GM21529 (cell line): Measurements from ENCODE around the gene METTL4.
A peak's percentile ranks its signal among the peaks of the same experiment; 100 is the strongest.

ENCODE experiments used
- ATAC-seq: cut with Tn5 transposase; IDR thresholded peaks from one replicate; pipeline ENCODE4 v1.9.1; 2021; ENCODE audit not compliant: unreplicated experiment

Gene METTL4, protein sequence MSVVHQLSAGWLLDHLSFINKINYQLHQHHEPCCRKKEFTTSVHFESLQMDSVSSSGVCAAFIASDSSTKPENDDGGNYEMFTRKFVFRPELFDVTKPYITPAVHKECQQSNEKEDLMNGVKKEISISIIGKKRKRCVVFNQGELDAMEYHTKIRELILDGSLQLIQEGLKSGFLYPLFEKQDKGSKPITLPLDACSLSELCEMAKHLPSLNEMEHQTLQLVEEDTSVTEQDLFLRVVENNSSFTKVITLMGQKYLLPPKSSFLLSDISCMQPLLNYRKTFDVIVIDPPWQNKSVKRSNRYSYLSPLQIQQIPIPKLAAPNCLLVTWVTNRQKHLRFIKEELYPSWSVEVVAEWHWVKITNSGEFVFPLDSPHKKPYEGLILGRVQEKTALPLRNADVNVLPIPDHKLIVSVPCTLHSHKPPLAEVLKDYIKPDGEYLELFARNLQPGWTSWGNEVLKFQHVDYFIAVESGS

DNA sequence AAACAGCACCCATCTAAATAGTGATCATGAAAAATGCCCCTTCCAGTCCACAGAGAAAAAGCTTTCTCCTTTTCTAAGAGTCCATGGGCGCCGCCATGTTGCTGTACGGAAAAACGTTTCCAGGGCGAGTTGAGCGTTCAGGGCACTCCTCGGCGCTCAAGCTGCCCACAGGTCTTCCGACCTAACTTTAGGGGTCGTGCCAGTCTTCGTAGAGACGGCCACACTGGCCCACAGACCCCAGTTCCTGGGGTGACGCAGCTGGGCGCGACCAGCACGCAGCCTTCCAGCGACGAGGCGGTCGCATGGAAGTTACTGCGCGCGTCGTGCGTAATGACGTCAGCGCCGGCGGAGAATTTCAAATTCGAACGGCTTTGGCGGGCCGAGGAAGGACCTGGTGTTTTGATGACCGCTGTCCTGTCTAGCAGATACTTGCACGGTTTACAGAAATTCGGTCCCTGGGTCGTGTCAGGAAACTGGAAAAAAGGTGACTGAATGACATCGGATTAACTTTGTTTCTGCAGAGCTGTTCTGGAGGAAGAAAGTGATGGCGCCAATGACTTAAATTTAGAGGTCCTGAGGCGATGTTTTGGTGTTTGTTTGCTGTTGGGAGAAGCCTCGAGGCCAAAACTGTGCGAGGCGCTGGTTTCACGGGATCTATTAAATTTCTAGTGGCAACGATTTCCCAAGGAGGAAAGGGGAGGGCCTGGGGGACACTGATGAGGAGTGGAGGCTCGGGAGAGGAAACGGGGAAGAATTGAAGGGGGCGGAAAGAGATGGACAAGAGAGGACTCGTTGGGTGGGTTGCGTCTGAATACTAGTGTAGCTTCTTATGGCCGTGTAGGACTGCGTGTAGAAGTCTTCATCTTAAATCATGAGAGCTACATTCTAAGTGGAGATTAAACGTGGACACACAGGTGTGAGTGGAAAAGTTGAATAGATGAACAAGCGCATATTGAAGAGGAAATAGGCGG, at the start of gene METTL4, which contains the start of gene NDC80:
TSS of gene METTL4 (minus strand) at position 306 of the 971 bp plus-strand sequence. CDS start 4,289 bp downstream, outside the sequence.
TSS of gene NDC80 (plus strand) at position 358 of the 971 bp plus-strand sequence. CDS start 1,429 bp downstream, outside the sequence.
- peak; percentile 70 for ATAC-seq

DNA sequence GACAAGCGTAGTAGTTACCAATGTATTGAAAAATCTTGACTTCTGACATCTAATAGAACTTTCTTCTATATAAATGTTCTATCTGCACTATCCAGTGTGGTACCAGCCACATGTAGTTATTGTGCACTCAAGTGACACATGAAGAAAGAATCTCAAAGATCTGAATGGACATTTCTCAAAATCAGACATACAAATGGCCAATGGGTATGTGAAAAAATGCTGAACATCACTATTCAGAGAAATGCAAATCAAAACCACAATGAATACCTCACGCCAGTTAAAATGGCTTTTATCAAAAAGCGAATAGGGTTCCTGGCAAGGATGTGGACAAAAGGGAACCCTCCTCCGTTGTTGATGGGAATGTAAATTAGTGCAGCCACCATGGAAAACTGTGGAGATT, 46.7 kb upstream of the METTL4 start:
- ATAC-seq: no peak

- ATAC-seq: no peak
These were observed 46.2 kb upstream of the METTL4 start for GRCh38 chr18:2617401-2617998.

- no peak for ATAC-seq
These were observed 41.7 kb upstream of the METTL4 start for GRCh38 chr18:2612996-2613395.

GRCh38 chr18:2610549-2610948, 39.2 kb upstream of the METTL4 start:
- ATAC-seq: no peak

- no peak for ATAC-seq
These were observed 38.3 kb upstream of the METTL4 start for GRCh38 chr18:2609604-2610003.

DNA sequence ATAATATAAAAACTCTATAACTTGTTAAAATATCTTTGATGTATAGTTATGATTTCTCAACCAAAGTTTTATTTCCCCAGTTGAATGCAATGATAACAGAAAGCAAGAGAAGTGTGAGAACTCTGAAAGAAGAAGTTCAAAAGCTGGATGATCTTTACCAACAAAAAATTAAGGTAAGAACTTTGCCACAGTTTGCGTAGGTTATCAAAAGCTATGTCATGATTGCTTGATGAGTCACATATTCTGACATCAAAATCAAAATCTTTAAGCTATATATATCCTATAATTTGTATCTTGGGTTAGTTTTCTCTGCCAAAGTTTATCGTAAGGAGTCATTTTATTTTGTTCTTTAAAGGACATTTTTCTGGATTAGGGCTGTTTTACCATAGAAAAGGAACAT, 35.0 kb upstream of the METTL4 start:
- ATAC-seq: no peak

DNA sequence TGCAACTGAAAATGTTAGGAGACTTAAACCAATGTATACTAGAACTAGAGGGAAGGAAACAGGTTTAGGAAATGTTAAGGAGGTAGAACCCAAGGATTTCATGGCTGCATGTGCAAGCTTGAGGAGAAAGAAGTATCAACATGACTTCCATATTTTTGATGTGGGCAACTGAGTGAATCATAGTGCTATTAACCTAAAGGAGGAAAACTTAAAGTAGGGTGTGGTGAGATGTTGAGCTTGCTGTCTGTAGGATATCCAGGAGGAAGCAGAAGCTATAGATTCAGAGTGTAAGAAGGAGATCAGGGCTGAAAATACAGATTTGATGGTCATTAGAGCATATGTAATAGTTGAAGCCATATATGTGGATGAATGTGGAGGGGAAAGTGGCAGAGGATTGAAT, 31.5 kb upstream of the METTL4 start:
- no peak for ATAC-seq

GRCh38 chr18:2597639-2598038, 26.3 kb upstream of the METTL4 start:
- no peak for ATAC-seq

DNA sequence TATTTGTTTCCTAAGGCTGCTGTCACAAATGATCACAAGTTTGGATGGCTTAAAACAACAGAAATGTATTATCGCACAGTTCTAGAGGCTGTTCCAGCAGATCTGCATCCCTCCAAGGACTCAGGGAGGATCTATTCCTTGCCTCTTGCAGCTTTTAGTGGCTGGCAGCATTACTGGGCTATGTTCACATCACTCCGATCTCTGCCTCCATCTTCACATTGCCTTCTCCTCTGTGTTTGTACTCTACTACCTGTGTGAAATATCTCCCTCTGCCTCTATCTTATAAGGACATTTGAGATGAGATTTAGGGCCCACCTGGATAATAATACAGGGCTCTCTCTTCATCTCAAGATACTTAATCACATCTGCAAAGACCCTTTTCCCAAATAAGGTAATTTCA, 19.0 kb upstream of the METTL4 start:
- ATAC-seq: no peak

DNA sequence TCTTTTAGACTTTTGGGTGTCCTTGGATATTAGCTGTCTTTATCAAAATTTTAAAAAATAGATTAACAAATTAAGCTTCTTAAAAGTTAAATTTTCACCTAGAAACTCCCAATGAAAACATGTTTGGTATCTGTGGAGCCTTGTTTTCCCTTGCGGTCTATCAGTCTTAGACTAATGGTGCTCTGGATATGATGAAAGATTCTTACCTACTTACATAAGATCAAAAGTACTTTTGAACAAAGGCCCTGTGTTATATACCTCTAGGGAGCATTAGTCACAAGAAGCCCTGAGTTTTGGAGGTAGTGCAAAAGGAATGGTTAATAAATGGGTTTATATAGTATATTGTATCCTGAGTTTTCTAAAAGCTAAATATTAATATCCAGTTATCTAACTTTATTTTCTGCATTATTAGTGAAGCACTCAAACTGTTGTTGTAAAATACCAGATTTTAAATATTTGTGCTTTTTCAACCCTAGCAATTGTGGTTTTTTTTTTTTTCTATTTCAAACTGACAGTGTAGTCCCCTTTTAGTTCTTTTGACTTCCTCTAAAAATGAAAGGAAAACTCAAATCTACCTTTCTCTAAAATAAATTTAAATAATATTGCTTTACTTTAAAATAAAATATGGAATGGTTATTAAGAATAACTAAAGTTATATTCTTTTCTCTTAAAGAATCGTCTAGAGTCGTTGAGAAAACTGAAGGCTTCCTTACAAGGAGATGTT, 18.2 kb upstream of the METTL4 start:
- ATAC-seq: no peak

- ATAC-seq: no peak
These were observed 17.5 kb upstream of the METTL4 start for GRCh38 chr18:2588666-2589344.

DNA sequence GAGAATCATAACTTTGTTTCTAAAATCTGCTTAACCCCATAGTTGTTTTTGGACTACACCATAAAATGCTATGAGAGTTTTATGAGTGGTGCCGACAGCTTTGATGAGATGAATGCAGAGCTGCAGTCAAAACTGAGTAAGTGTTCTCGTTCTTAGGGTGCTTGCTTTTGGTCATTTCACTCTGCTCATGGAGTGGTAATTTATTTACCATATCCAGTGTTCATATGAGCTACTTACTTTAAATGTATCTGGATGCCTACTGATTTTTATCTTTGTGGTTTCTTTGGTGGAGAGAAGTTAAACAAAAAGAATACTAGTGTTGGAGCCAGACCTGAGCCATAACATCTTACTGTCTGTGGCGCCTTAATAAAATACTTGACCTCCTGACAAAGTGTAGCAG, 16.5 kb upstream of the METTL4 start:
- ATAC-seq: no peak

GRCh38 chr18:2573408-2573807, 2.1 kb upstream of the METTL4 start:
- no peak for ATAC-seq

DNA sequence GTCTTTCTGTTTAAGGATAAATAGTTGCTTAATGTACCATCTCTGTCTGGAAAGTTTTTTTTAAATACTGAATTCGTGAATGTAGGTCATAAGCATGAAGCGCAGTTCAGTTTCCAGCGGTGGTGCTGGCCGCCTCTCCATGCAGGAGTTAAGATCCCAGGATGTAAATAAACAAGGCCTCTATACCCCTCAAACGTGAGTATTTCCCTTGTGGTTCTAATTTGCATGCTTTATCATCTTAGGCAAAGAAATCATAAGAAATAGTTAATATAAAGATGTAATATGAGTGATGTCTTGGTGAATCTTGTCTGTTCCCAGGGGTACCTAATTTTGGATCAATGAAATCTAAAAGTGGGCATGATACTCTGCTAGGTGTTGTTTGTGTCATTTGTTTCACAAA, 1.6 kb upstream of the METTL4 start:
- ATAC-seq: no peak

DNA sequence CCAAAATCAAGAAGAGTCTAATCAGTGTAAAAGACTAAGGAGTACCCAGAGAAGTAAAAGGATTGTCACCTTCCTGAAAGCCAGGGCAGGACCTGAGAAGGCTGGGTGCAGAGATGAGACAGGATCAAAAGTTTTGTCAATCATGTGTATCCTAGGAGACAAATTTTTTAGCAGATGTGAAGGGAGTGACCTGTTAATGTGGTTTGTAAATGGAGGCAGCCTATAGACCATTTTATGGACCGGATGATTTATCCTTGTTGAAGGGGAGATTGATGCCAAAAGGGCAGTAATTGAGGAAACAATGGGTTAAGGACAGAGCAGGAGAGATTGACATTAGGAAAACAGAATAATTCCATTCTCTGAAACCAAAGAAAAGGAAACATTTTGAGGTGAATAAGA, 865 bp upstream of the METTL4 start:
- no peak for ATAC-seq

DNA sequence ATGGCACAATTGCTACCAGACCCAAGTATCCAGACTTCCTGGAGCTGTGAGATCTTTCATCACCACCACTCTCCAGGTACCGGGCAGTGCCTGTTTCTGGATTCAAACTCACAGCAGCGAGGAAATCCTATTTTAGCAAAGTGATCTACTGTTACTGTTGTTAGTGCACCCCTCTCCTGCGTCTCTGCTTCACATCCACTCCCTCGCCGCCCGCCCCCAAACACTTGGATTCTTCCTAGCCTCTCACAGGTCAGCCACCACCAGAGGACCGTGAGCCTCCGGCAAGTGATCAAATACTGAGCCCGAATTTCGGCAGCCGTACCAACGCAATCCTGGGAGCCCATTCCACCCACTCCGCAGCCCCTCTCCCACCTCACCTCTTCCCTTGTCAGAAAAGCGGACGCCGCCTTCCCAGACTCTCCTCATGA, 519 bp downstream of the METTL4 start:
- ATAC-seq: peak; percentile 59

DNA sequence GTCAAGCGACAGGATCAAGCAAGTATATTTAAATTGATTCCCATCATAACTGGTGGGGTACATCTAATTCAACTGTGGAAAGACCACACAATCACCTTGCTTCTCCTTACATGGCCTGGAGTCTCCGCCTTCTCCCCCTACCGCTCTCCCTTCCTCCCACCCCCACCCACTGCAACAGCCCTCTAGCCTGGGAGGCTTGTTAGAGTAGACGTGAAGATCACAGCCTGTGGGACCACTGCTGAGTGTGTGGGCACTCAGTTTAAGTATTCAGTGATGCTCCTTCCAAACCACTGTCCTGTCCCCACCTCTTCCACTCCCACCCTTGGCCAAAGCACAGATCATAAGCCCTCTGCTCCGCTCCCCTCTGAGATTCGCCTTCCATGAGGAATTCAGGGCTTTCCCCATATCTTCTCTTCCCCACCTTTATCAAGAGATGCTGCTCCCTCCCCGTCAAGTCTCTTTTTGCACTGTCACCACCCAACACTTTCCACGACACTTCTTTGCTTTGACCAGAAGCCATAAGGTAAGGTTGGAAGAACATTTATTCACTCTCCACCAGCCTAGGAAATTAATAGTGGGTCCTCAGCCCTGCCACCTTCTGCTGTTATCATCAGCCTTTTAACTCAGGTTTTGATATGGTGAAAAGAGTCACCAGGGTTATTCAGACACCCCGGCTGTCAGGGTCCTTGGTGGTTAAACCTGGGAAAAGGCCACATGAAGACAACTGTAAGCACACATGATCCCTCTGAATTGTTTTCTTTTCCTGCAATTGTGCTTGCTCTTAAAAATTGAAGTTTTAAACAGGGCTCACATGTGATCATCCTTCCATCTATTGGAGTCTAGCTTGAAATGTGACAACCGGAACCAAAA, 1.7 kb downstream of the METTL4 start:
- ATAC-seq: no peak

DNA sequence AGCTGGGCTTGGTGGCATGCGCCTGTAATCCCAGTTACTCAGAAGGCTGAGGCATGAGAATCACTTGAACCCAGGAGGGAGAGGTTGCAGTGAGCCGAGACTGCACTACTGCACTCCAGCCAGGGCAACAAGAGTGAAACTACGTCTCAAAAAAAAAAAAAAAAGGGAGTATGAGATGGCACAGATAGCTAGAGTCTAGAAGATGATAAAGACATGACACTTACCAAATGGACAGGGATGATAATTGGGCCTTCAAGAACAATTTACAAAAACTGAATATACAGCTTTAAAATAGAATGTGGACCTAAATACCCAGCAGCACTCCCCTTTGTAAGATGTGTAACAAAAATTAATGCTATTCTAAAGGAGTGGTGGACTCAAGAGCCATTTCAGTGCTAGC, 2.7 kb downstream of the METTL4 start:
- ATAC-seq: no peak
